H9 (cell line): ENCODE data around the gene B3GAT3. TPM values are rescaled to one million over a fixed set of nuclear protein-coding genes. Genes with fewer than 3 reads are reported as not detected.

ENCODE experiments used
- DNase-seq: peaks from one replicate; pipeline ENCODE4 v3.0.0-alpha.2; 2017
- H2AFZ ChIP-seq: one replicate; pipeline ENCODE4 v1.6.1; 2013; ENCODE audit warnings: mild to moderate bottlenecking, low read length, control low read depth, moderate library complexity
- H2AK5ac ChIP-seq: 2 replicates; pipeline ENCODE4 v1.6.1; 2013; ENCODE audit warnings: low read length, control low read depth, mixed read lengths; ENCODE audit not compliant: insufficient read length
- H2BK120ac ChIP-seq: one replicate; pipeline ENCODE4 v1.6.1; 2013; ENCODE audit warnings: low read depth, mild to moderate bottlenecking, low read length, control low read depth, inconsistent platforms; ENCODE audit not compliant: poor library complexity, severe bottlenecking
- H2BK12ac ChIP-seq: 2 replicates; pipeline ENCODE4 v1.6.1; 2013; ENCODE audit warnings: low read length, control low read depth, mixed read lengths, low read depth; ENCODE audit not compliant: insufficient read length
- H2BK15ac ChIP-seq: 2 replicates; pipeline ENCODE4 v1.6.1; 2013; ENCODE audit warnings: low read depth, low read length, control low read depth
- H2BK20ac ChIP-seq: one replicate; pipeline ENCODE4 v1.6.1; 2013; ENCODE audit warnings: low read depth, mild to moderate bottlenecking, low read length, control low read depth, inconsistent platforms; ENCODE audit not compliant: poor library complexity, severe bottlenecking
- H2BK5ac ChIP-seq: 2 replicates; pipeline ENCODE4 v1.6.1; 2013; ENCODE audit warnings: low read length, control low read depth, mixed read lengths; ENCODE audit not compliant: insufficient read length
- H3K14ac ChIP-seq: 2 replicates; pipeline ENCODE4 v1.6.1; 2013; ENCODE audit warnings: low read length, control low read depth; ENCODE audit not compliant: insufficient read depth
- H3K18ac ChIP-seq: 2 replicates; pipeline ENCODE4 v1.6.1; 2013; ENCODE audit warnings: low read depth, mild to moderate bottlenecking, mixed read lengths, low read length, control low read depth; ENCODE audit not compliant: insufficient read length
- H3K23ac ChIP-seq: 2 replicates; pipeline ENCODE4 v1.6.1; 2013; ENCODE audit warnings: low read length, control low read depth, mixed read lengths, low read depth; ENCODE audit not compliant: insufficient read length
- H3K23me2 ChIP-seq: 2 replicates; pipeline ENCODE4 v1.6.1; 2013; ENCODE audit warnings: low read depth, mild to moderate bottlenecking, mixed read lengths, low read length, control low read depth; ENCODE audit not compliant: insufficient read length, poor library complexity, severe bottlenecking
- H3K27ac ChIP-seq: 2 replicates; pipeline ENCODE4 v1.5.1; 2013; ENCODE audit warnings: low read length, control low read depth, mixed read lengths, low read depth; ENCODE audit not compliant: insufficient read length
- H3K27me3 ChIP-seq: 2 replicates; pipeline ENCODE4 v1.6.1; 2013; ENCODE audit warnings: low read length, control low read depth, inconsistent platforms; ENCODE audit not compliant: insufficient read depth
- H3K4ac ChIP-seq: 2 replicates; pipeline ENCODE4 v1.6.1; 2013; ENCODE audit warnings: low read depth, mild to moderate bottlenecking, control low read depth, inconsistent platforms, low read length, moderate library complexity
- H3K4me1 ChIP-seq: 2 replicates; pipeline ENCODE4 v1.6.1; 2013; ENCODE audit warnings: low read length, control low read depth, inconsistent platforms; ENCODE audit not compliant: insufficient read depth
- H3K4me2 ChIP-seq: 2 replicates; pipeline ENCODE4 v1.6.1; 2013; ENCODE audit warnings: low read length, control low read depth, mixed read lengths; ENCODE audit not compliant: insufficient read length, insufficient read depth
- H3K56ac ChIP-seq: 2 replicates; pipeline ENCODE4 v1.6.1; 2013; ENCODE audit warnings: low read depth, mild to moderate bottlenecking, mixed read lengths, low read length, control low read depth; ENCODE audit not compliant: insufficient read length
- H3K79me1 ChIP-seq: 2 replicates; pipeline ENCODE4 v1.6.1; 2013; ENCODE audit warnings: low read depth, mild to moderate bottlenecking, moderate library complexity, low read length, control low read depth, inconsistent platforms; ENCODE audit not compliant: insufficient read depth, poor library complexity, severe bottlenecking
- H3K79me2 ChIP-seq: 2 replicates; pipeline ENCODE4 v1.6.1; 2013; ENCODE audit warnings: low read length, control low read depth, inconsistent platforms; ENCODE audit not compliant: insufficient read depth
- H3K9ac ChIP-seq: 2 replicates; pipeline ENCODE4 v1.6.1; 2013; ENCODE audit warnings: low read length, control low read depth, mixed read lengths; ENCODE audit not compliant: insufficient read length; ENCODE audit errors: extremely low read depth
- H3K9me3 ChIP-seq: one replicate; pipeline ENCODE4 v1.6.1; 2013; ENCODE audit warnings: low read depth, low read length, inconsistent platforms; ENCODE audit not compliant: control insufficient read depth
- H3T11ph ChIP-seq: one replicate; pipeline ENCODE4 v1.6.1; 2013; ENCODE audit warnings: mild to moderate bottlenecking, low read length, control low read depth, inconsistent platforms
- H4K20me1 ChIP-seq: one replicate; pipeline ENCODE4 v1.6.1; 2013; ENCODE audit not compliant: control insufficient read depth, insufficient read length, insufficient read depth
- H4K5ac ChIP-seq: 2 replicates; pipeline ENCODE4 v1.6.1; 2013; ENCODE audit warnings: low read depth, mild to moderate bottlenecking, mixed read lengths, low read length, control low read depth; ENCODE audit not compliant: insufficient read length
- H4K8ac ChIP-seq: replicated peaks from 2 replicates; pipeline ENCODE4 v1.6.1; 2013; ENCODE audit warnings: low read length, control low read depth, mixed read lengths, low read depth; ENCODE audit not compliant: insufficient read length
- H4K91ac ChIP-seq: 2 replicates; pipeline ENCODE4 v1.6.1; 2013; ENCODE audit warnings: low read depth, mild to moderate bottlenecking, moderate library complexity, mixed read lengths, low read length, control low read depth; ENCODE audit not compliant: insufficient read length
- H3K27ac Mint-ChIP-seq, 3 experiments: 2 replicates in 2 of 3; 3 replicates in 1 of 3; pipeline ENCODE4 v1.8.0; 2020 to 2021; ENCODE audit warnings: mixed read lengths in 3 of 3, mild to moderate bottlenecking in 1 of 3, moderate library complexity in 1 of 3
- H3K27me3 Mint-ChIP-seq: 2 replicates; pipeline ENCODE4 v1.8.0; 2021; ENCODE audit warnings: low read depth, mild to moderate bottlenecking, moderate library complexity, mixed read lengths
- H3K36me3 Mint-ChIP-seq, 3 experiments: 2 replicates in 2 of 3; 3 replicates in 1 of 3; pipeline ENCODE4 v1.8.0; 2020 to 2021; ENCODE audit warnings: low read depth in 3 of 3, mixed read lengths in 3 of 3; ENCODE audit not compliant: insufficient read depth in 1 of 3
- H3K4me1 Mint-ChIP-seq, 2 experiments: 2 replicates each; pipeline ENCODE4 v1.8.0; 2020; ENCODE audit warnings: mixed read lengths in 2 of 2
- H3K4me3 Mint-ChIP-seq, 2 experiments: 2 replicates in 1 of 2; 3 replicates in 1 of 2; pipeline ENCODE4 v1.8.0; 2020 to 2021; ENCODE audit warnings: mild to moderate bottlenecking in 2 of 2, mixed read lengths in 2 of 2, moderate library complexity in 1 of 2
- H3K9me3 Mint-ChIP-seq, 2 experiments: 2 replicates in 1 of 2; 3 replicates in 1 of 2; pipeline ENCODE4 v1.8.0; 2020; ENCODE audit warnings: mild to moderate bottlenecking in 2 of 2, mixed read lengths in 2 of 2, moderate library complexity in 1 of 2
- WGBS: extraction: QIAGEN DNeasy Blood & Tissue Kit; methylation state at CpG from one replicate; pipeline ENCODE4 v1.1.7; 2013; ENCODE audit warnings: missing lambda C conversion rate, low lambda C conversion rate, mixed read lengths; ENCODE audit not compliant: insufficient read length; ENCODE audit errors: extremely low coverage; 5-methylcytosine and 5-hydroxymethylcytosine counted together
- total RNA-seq: library from RNA; stranded (reverse); gene quantifications from 2 replicates; pipeline ENCODE4 v1.2.1, GENCODE V29; 2021
- TF ChIP-seq, protein P1 (sequence below): fragments of 200-600 bp; sonication (generic); conservative IDR thresholded peaks from 3 replicates; pipeline ENCODE4 v1.8.0; 2021; ENCODE audit warnings: antibody characterized with exemption, mild to moderate bottlenecking

B3GAT3 gene
- total RNA-seq, 1 experiment from 2014 or later, result 30.8 TPM

DNA sequence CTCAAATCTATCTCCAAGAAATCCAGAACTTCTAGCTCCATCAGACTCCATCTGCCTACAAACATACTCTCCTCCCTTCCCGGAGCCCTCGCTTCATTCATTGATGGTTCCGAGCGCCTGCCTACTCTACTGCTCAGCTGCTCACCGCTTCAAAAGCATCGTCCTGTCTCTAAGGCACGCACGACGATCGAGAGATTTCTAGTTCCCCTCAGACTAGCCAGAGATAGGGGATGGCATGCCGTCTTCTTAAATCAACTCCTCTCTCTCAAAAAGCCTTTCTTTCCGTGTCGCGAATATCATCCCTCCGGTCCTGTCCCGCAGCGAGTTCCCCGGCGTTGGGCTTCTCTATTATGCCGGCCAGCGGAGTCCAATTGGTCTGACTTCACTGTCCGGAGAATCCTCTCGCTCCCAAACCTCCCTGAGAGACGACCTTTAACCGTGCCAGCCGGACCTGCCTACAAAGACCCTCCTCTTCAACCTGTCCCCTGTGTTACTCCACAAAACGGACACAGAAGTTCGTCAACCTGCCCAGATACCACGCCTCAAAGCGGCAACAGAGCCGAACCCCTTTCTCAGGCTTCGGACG lies 48.7 kb downstream of the B3GAT3 start:
- Histone ChIP-seq H4K5ac (no peak overlapping the region), H2BK20ac (no peak overlapping the region), H3K14ac (peak overlapping the region; percentile 86), H3K23ac (no peak overlapping the region), H2AFZ (no peak overlapping the region), H3K4me1 (no peaks in the 10 kb centered on the region), H3K79me2 (peaks cover 12% of the 10 kb centered on the region; the same call in 1 of the 2 replicates), H3K9me3 (no peaks in the 10 kb centered on the region), H3K23me2 (peaks cover 13% of the 10 kb centered on the region), H4K8ac (no peak overlapping the region), H3K79me1 (peaks cover 8% of the 10 kb centered on the region), H3K4ac (no peak overlapping the region), H3K27me3 (no peaks in the 10 kb centered on the region), H4K91ac (no peak overlapping the region), H3T11ph (no peak overlapping the region), H3K27ac (no peak overlapping the region), H2BK15ac (no peak overlapping the region), H3K18ac (peak overlapping the region; percentile 66), H2BK5ac (peak overlapping the region; percentile 74), H3K9ac (peak overlapping the region; percentile 92), H4K20me1 (no peaks in the 10 kb centered on the region), H2BK12ac (no peak overlapping the region), H3K56ac (no peak overlapping the region), H2BK120ac (no peak overlapping the region), H3K4me2 (peak overlapping the region; percentile 88), H2AK5ac (no peak overlapping the region)
- no peak for DNase-seq
- Mint-ChIP-seq H3K27me3 (no peaks in the 10 kb centered on the region), H3K27ac (peak overlapping the region; percentile 95 to 99 (median 99)), H3K4me1 (peaks cover 38 to 39% of the 10 kb centered on the region in 2 experiments), H3K36me3 (peaks cover 49 to 81% (median 73%) of the 10 kb centered on the region in 3 experiments), H3K9me3 (no peaks in the 10 kb centered on the region), H3K4me3 (peak overlapping the region; percentile 99 to 100)
- WGBS, result no CpG with 5 or more reads among the region's 33 CpGs
- TF ChIP-seq, protein P1, sequence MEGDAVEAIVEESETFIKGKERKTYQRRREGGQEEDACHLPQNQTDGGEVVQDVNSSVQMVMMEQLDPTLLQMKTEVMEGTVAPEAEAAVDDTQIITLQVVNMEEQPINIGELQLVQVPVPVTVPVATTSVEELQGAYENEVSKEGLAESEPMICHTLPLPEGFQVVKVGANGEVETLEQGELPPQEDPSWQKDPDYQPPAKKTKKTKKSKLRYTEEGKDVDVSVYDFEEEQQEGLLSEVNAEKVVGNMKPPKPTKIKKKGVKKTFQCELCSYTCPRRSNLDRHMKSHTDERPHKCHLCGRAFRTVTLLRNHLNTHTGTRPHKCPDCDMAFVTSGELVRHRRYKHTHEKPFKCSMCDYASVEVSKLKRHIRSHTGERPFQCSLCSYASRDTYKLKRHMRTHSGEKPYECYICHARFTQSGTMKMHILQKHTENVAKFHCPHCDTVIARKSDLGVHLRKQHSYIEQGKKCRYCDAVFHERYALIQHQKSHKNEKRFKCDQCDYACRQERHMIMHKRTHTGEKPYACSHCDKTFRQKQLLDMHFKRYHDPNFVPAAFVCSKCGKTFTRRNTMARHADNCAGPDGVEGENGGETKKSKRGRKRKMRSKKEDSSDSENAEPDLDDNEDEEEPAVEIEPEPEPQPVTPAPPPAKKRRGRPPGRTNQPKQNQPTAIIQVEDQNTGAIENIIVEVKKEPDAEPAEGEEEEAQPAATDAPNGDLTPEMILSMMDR, result no peak
